Coronary artery (tissue), 2 donors: ENCODE data around the gene COL11A1.
"Not testable (repeated sequence)": the region's sequence is repeated elsewhere in the genome, so short reads cannot be mapped to it uniquely, and the experiment has no call there.

ENCODE experiments used
- DNase-seq: peaks from one replicate; pipeline ENCODE4 v3.0.0-alpha.2; 2017; ENCODE audit warnings: low spot score
- H3K27ac ChIP-seq, 2 donors: fragments of 200-600 bp; sonication (generic); one replicate each; pipeline ENCODE4 v1.5.1; 2016 to 2019
- H3K4me3 ChIP-seq: fragments of 200-600 bp; sonication (generic); 2 replicates; pipeline ENCODE4 v1.5.1; 2016; ENCODE audit warnings: mild to moderate bottlenecking, moderate library complexity
- CTCF ChIP-seq: fragments of 200-600 bp; sonication (generic); IDR thresholded peaks from one replicate; pipeline ENCODE4 v1.5.1; 2019; ENCODE audit warnings: antibody characterized with exemption

Gene COL11A1

DNA sequence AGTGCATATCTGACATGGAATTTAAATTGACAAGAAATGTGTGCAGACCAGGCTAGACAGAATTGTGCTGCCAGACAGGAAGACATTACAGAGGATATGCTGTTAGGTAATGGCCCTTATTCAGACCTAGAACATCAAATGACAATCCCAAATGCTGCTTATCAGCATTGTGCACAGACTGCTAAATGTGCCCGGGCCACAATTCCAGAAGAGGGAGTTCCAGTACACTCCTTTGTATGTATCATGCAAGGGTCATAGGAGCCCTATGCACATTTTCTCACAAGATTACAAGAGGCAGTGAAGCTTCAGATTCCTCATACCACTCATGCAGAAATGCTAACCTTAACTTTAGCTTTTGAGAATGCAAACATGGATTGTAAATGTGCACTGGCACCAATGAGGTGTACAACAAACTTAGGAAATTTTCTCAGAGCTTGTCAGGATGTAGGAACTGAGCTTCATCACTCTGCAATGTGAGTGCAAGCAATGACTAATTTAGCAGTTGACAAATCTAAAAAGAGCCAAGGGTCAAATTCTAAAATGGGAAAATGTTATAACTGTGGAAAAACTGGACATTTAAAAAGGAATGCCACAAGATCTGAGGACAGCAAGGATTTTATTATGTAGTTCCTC, 273.5 kb downstream of the COL11A1 start:
- H3K27ac ChIP-seq = no peak overlapping the region
- no peak overlapping the region for H3K4me3 ChIP-seq
- no peak for DNase-seq
- no peak for TF ChIP-seq CTCF

- Histone ChIP-seq H3K27ac (no peak overlapping the region), H3K4me3 (no peak overlapping the region)
- TF ChIP-seq CTCF = no peak
- no peak for DNase-seq
Observed at GRCh38 chr1:102833151-102833550, 275.2 kb downstream of the COL11A1 start.

GRCh38 chr1:102826706-102827105, 281.6 kb downstream of the COL11A1 start:
- H3K4me3 ChIP-seq, DNase-seq, H3K27ac ChIP-seq: not testable (repeated sequence)
